MM.1S (cell line): ENCODE results near the gene TMSB15C.
"Not testable (repeated sequence)": the region's sequence is repeated elsewhere in the genome, so short reads cannot be mapped to it uniquely, and the experiment has no call there.

Experiments
- DNase-seq: peaks from one replicate; pipeline ENCODE4 v3.0.0-alpha.2; 2015
- H2AFZ ChIP-seq: fragments of 300-600 bp; sonication (generic); 2 replicates; pipeline ENCODE4 v1.6.0; 2016; ENCODE audit warnings: antibody characterized with exemption, low read length
- H3F3A ChIP-seq: fragments of 300-600 bp; sonication (generic); 2 replicates; pipeline ENCODE4 v1.6.1; 2016; ENCODE audit warnings: mild to moderate bottlenecking, antibody characterized with exemption, low read length, moderate library complexity, mixed read lengths; ENCODE audit not compliant: insufficient read depth
- H3K27ac ChIP-seq: fragments of 300-600 bp; sonication (generic); 2 replicates; pipeline ENCODE4 v1.5.1; 2016; ENCODE audit warnings: mild to moderate bottlenecking, low read length
- H3K27me3 ChIP-seq: fragments of 300-600 bp; sonication (generic); replicated peaks from 2 replicates; pipeline ENCODE4 v1.6.0; 2016; ENCODE audit warnings: low read length; ENCODE audit not compliant: insufficient read depth
- H3K36me3 ChIP-seq: fragments of 300-600 bp; sonication (generic); replicated peaks from 2 replicates; pipeline ENCODE4 v1.6.1; 2016; ENCODE audit warnings: mild to moderate bottlenecking, low read length, mixed read lengths; ENCODE audit not compliant: insufficient read depth
- H3K4me1 ChIP-seq: fragments of 300-600 bp; sonication (generic); 2 replicates; pipeline ENCODE4 v1.6.1; 2016; ENCODE audit warnings: low read length, mixed read lengths
- H3K4me2 ChIP-seq: fragments of 300-600 bp; sonication (generic); 2 replicates; pipeline ENCODE4 v1.6.0; 2016; ENCODE audit warnings: low read depth, low read length
- H3K4me3 ChIP-seq: fragments of 300-600 bp; sonication (generic); 2 replicates; pipeline ENCODE4 v1.5.1; 2016; ENCODE audit warnings: low read length, mixed read lengths
- H3K79me2 ChIP-seq: fragments of 300-600 bp; sonication (generic); 2 replicates; pipeline ENCODE4 v1.6.1; 2016; ENCODE audit warnings: mixed run types, low read length, mixed read lengths
- H3K9ac ChIP-seq: fragments of 300-600 bp; sonication (generic); 2 replicates; pipeline ENCODE4 v1.6.1; 2016; ENCODE audit warnings: low read length, mixed read lengths
- H3K9me2 ChIP-seq: fragments of 300-600 bp; sonication (generic); replicated peaks from 2 replicates; pipeline ENCODE4 v1.6.1; 2016; ENCODE audit warnings: mild to moderate bottlenecking, low read length, mixed read lengths; ENCODE audit not compliant: insufficient read depth
- H3K9me3 ChIP-seq: fragments of 300-600 bp; sonication (generic); replicated peaks from 2 replicates; pipeline ENCODE4 v1.6.1; 2016; ENCODE audit warnings: mild to moderate bottlenecking, low read length, mixed read lengths; ENCODE audit not compliant: insufficient read depth
- H4K20me1 ChIP-seq: fragments of 300-600 bp; sonication (generic); 2 replicates; pipeline ENCODE4 v1.6.1; 2016; ENCODE audit warnings: mild to moderate bottlenecking, low read length, moderate library complexity, mixed read lengths; ENCODE audit not compliant: insufficient read depth
- EZH2 ChIP-seq: fragments of 300-600 bp; sonication (generic); optimal IDR thresholded peaks from 2 replicates; pipeline ENCODE3; 2017; ENCODE audit warnings: low read depth, mild to moderate bottlenecking, antibody characterized with exemption, low read length, mixed read lengths
- EZH2phosphoT487 ChIP-seq: fragments of 300-600 bp; sonication (generic); IDR thresholded peaks from 2 replicates; pipeline ENCODE4 v1.6.1; 2018; ENCODE audit warnings: antibody characterized with exemption, low read length
- TF ChIP-seq, protein P1 (sequence below): fragments of 300-600 bp; sonication (generic); IDR thresholded peaks from 2 replicates; pipeline ENCODE4 v1.5.1; 2016; ENCODE audit warnings: antibody characterized with exemption, low read length, mixed read lengths

TMSB15C gene

DNA sequence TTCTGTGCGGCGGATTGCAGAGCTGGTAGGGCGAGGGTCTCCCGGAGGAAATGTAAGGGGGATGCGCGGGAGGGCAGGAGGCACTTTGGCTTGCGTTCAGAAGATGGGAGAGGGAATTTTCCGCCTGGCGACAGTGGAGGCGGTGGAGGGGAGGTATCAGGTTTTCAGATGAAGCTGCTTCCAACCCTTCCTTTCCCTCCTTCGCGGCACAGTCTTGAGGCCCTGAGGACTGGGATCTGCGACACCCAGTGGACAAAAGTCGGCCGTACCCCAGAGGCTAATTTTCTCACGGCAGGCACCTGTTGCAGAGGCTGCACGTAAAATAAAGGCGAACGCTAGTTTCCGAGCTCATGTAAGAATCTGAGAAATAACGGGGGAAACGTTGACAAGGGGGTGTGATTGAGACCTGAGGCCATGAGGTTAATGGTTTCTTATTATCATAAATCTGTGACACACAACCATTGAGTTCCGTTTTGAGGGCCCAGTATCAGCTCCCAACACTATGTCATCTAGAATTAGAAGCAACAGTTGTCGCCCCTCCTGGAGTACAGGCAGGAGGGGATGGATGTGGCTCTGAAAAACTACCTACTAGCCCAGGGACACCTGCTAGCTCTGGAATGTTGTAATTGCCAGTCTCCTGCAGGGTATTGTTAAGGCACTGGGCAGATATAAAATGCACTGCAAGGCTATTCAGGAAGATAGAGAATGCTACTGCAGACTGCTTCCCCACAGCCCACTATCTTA is 37.4 kb upstream of the TMSB15C start:
- Histone ChIP-seq H2AFZ (0 out of 2 replicates have a peak overlapping the region, but pooled peaks have one; percentile 16), H3K4me2 (peak overlapping the region; percentile 78), H3F3A (peaks cover 19% of the 10 kb centered on the region), H3K79me2 (peaks cover 27% of the 10 kb centered on the region), H3K4me1 (peaks cover 30% of the 10 kb centered on the region), H3K27ac (no peak overlapping the region; the same call in 1 of the 2 replicates), H3K36me3 (no peaks in the 10 kb centered on the region), H3K9me2 (no peaks in the 10 kb centered on the region), H3K9me3 (no peaks in the 10 kb centered on the region), H4K20me1 (no peaks in the 10 kb centered on the region), H3K4me3 (peak overlapping the region; percentile 67), H3K27me3 (no peaks in the 10 kb centered on the region), H3K9ac (peak overlapping the region; percentile 80; the same call in 1 of the 2 replicates)
- TF ChIP-seq EZH2 (no peak), EZH2phosphoT487 (no peak)
- TF ChIP-seq, protein P1, sequence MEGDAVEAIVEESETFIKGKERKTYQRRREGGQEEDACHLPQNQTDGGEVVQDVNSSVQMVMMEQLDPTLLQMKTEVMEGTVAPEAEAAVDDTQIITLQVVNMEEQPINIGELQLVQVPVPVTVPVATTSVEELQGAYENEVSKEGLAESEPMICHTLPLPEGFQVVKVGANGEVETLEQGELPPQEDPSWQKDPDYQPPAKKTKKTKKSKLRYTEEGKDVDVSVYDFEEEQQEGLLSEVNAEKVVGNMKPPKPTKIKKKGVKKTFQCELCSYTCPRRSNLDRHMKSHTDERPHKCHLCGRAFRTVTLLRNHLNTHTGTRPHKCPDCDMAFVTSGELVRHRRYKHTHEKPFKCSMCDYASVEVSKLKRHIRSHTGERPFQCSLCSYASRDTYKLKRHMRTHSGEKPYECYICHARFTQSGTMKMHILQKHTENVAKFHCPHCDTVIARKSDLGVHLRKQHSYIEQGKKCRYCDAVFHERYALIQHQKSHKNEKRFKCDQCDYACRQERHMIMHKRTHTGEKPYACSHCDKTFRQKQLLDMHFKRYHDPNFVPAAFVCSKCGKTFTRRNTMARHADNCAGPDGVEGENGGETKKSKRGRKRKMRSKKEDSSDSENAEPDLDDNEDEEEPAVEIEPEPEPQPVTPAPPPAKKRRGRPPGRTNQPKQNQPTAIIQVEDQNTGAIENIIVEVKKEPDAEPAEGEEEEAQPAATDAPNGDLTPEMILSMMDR = peak; percentile 52
- DNase-seq = peak; percentile 58

DNA sequence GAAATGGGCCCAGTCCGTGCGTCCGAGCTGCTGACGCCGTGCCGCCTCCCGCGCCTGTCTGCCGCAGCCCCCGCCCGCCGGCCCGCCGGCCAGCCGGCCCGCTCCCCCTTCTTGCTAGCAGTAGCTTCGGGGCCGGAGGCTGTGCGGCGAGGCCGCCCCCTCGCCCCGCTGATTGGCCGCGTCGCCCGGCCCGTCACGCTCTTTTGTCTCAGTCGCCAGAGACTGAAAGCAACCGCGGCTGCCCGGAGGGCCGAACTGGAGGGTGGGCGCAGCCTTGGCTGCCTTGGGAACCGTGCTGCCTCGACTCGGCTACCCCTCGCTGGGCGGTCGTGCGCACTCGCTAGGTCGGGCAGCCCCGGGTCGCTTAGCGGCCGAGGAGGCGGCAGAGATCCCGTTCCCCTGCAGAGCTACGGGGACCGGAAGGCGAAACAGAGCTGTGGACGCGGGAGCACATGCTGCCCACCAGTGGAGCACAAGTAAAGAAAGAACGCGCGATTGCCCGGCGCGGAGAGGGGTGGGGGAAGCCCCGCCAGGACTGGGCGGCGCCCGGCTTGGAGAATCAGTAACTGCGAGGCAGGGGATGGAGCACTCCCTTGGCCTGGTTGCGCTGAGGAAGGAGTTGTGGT is 36.4 kb upstream of the TMSB15C start, which contains the start of gene ZCCHC18:
ZCCHC18 (plus strand) TSS at position 198 of the 626 bp plus-strand sequence. CDS start 1,589 bp downstream, outside the sequence.
- H3K36me3 ChIP-seq = no peaks in the 10 kb centered on the region
- peak within 1 kb of the TSS; percentile 82 for H3K27ac ChIP-seq
- peaks cover 37% of the 10 kb centered on the region for H3K79me2 ChIP-seq
- H3K9ac ChIP-seq = peak within 1 kb of the TSS; percentile 80
- H3K4me2 ChIP-seq = peak within 1 kb of the TSS; percentile 78
- peaks cover 30% of the 10 kb centered on the region for H3K4me1 ChIP-seq
- no peaks in the 10 kb centered on the region for H3K27me3 ChIP-seq
- no peaks in the 10 kb centered on the region for H4K20me1 ChIP-seq
- H3K4me3 ChIP-seq = peak within 1 kb of the TSS; percentile 67
- H3K9me2 ChIP-seq = no peaks in the 10 kb centered on the region
- no peaks in the 10 kb centered on the region for H3K9me3 ChIP-seq
- TF ChIP-seq, protein P1 = no peak
- no peak for TF ChIP-seq EZH2
- peaks cover 19% of the 10 kb centered on the region for H3F3A ChIP-seq
- DNase-seq = peak; percentile 68
- H2AFZ ChIP-seq = peak within 1 kb of the TSS; percentile 61

DNA sequence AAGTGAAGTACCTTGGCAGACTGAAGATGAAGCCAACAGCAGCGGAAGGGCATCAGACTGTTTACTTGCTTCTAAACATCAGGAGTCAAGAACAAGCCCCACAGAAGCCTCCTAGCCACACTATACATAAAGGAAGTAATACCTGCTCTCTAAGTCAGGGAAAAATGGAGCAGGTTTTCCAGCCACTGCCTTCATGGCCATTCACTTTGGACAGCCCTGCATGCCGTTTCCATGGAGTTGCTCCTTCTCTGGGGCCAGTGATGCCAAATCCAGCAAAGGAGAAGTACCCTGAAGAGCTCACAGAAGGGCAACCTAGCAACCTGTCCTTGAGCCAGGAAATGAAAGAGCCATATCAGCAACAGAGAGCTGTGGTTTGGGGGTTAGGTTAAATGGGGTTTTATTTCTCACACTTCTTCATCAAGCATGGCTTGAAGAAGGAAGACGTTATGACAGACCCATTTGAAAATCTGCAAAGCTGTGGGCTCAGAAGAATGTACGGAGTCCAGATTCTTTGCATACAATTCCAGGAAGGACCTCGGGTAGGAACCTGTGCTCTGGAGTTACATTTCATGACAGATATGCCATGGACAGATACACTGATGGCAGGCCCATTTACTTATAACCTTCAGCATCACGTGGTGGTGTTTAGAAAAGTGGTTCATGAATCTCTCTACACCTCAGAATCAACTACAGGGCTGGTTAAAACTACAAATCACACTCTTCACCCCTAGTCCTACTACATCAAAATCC is 34.6 kb upstream of the TMSB15C start:
- Histone ChIP-seq H3F3A (peaks cover 19% of the 10 kb centered on the region), H2AFZ (peak overlapping the region; percentile 52; the same call in 1 of the 2 replicates), H3K4me3 (peak overlapping the region; percentile 67), H3K4me1 (peaks cover 30% of the 10 kb centered on the region), H3K4me2 (peak overlapping the region; percentile 72), H3K79me2 (peaks cover 50% of the 10 kb centered on the region), H3K9ac (peak overlapping the region; percentile 80; the same call in 1 of the 2 replicates), H3K27ac (peak overlapping the region; percentile 82)
- H3K9me2 ChIP-seq, H3K36me3 ChIP-seq, H3K9me3 ChIP-seq, H4K20me1 ChIP-seq, H3K27me3 ChIP-seq: not testable (repeated sequence)
- peak; percentile 43 for DNase-seq
